ENCODE measurements around the gene HLA-DQA2.

Gene HLA-DQA2

DNA sequence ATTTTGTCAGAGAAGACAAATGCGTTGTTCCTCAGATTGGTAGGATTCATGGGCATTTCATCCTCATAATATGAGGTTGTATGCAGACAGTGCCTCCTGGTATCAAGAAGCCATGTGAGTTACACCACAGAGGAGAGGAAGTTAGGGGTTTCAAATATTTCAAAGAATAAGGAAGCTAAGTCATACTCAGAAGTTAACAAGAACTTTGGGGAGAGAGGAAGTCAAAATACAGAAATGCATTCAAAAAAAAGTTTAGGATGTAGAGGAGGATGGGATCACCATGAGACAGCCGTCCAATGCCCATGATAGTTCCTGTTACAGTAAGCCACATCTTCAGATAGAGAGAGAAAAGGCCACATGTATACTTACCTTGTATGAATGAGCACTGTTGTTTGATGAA, 53.3 kb downstream of the HLA-DQA2 start:
- DNase-seq (ENCODE audit: low read depth): no peak
- in situ Hi-C loops (cut with HindIII; ENCODE audit: low sequenced_read_pairs): no loop called here
- TF ChIP-seq, protein P1, sequence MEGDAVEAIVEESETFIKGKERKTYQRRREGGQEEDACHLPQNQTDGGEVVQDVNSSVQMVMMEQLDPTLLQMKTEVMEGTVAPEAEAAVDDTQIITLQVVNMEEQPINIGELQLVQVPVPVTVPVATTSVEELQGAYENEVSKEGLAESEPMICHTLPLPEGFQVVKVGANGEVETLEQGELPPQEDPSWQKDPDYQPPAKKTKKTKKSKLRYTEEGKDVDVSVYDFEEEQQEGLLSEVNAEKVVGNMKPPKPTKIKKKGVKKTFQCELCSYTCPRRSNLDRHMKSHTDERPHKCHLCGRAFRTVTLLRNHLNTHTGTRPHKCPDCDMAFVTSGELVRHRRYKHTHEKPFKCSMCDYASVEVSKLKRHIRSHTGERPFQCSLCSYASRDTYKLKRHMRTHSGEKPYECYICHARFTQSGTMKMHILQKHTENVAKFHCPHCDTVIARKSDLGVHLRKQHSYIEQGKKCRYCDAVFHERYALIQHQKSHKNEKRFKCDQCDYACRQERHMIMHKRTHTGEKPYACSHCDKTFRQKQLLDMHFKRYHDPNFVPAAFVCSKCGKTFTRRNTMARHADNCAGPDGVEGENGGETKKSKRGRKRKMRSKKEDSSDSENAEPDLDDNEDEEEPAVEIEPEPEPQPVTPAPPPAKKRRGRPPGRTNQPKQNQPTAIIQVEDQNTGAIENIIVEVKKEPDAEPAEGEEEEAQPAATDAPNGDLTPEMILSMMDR (IDR thresholded peaks at IDR 0.05; ENCODE audit: low read depth, low read length, missing control alignments): no peak
- H3K4me3 ChIP-seq (ENCODE audit: low read depth, low read length): no peak overlapping the region

Measured in astrocyte of the cerebellum (primary cell).